Measurements from ENCODE around the gene ADAM19.
A peak's percentile ranks its signal among the peaks of the same experiment; 100 is the strongest.

ADAM19 gene

DNA sequence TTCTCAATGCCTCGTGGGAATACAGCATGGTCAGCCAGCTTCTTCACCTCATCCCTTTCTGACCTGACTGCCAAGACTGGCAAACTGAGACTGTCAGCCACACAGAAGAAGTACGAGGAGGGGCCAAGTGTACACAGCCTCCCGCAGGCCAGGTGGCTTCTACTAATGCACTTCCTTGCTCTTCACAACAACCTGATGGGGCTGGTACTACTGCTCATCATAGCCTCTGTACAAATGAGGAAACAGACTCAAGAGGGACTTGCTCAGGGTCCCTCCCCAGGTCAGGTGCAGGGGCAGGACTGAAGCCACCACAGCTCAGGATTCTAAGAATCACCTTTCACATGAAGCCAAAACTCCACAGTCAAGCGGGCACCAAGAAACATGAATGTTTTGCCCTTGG, 94.3 kb downstream of the ADAM19 start:
- DNase-seq = no peak

DNA sequence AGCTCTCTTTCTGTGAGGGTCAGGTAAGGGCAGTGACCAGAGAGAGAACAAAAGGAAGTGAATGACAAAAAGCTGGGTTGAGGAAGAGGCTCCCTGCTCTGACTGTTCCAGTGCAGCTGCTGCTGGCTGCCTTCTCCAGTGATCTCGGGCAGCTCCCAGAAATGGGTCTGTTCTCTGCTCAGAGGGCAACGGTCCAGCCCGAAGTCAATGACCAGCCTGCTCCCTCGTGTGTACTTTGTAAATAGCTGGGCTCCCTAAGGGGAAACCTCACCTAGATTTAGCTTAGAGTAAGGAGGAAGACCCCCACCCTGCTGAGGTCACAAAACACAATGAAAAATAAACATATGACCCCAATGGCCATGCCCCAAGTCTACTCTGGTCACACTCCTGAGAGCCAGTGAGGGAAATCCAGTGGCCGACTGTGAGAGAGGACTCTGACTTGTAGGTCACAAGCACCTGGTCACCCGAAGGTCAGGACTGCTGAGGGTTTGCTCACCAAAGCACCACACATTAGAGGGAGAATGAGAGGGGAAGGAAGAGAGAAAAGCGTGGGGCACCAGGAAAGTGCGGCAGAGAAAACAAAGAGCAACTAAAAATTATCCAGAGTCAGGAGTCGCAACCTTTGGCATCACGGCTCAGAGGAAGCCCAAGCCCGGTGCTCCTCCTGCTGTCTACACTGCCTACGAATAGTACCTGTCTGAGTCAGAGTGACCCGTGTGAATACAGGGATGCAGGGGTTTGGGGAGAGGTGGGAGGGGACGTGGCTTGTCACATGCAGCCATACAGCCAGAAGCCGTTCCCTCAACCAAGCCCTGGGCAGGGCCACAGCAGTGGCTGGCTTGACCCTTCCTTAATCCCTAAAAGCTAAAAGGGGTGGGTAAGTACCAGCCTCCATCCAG, 95.7 kb downstream of the ADAM19 start:
- DNase-seq = no peak

DNA sequence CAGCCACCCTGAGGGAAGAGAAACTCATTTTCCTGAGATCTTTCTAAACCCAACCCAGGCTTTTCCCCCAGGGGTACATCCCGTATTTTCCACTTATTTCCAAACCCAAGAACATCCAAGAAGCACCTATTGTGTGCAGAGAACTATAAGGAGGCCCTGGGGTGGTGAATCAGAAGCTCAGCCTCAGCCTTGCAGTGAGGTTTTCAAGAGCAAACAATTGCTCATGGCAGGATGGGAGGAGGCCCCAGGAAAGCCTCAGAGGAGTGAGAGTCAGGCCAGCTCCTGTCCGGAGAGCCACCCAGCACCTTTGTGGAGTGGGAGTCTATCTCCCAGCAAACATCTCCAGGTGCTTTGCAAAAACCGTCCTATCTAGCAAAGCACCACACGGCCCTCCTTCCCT, 96.4 kb downstream of the ADAM19 start:
- DNase-seq = no peak

- DNase-seq = peak; percentile 21
Observed at GRCh38 chr5:157478726-157479125, 96.8 kb downstream of the ADAM19 start.

DNA sequence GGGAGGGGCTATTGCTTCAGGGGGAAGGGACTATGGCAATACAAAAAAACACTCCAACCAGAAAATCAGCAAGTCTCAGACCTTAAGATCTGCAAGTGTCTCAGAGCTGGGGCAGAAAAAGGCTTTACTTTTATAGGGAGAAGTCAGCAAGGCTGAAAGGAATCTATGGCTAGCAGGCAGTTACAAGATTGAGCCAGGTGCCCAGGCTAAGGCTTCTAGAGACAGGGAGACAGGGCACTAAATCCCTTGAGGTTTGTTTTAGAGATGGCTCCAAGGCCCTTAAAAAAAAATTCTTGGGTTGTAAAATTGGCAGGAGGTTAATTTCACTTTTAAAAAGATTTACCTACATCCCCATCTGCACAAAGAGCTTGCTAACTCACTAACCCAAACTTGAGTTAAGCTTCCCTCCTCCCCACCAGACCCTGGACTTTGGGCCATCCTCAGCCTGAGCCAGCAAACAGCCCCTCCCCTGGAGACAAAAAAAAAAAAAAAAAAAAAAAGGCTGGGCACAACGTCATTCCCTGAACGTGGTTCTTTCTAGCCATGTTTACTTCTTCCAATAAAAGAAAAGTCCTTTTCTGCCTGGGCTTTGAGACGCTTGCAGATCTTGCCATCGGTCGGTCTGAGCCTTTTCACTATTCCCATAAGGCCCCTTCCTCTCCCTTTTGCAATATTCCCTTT, 97.6 kb downstream of the ADAM19 start:
- no peak for DNase-seq

- peak; percentile 85 for DNase-seq
Observed at GRCh38 chr5:157476702-157477408, 98.7 kb downstream of the ADAM19 start.

GRCh38 chr5:157475432-157475831, 100.1 kb downstream of the ADAM19 start:
- DNase-seq = no peak

GRCh38 chr5:157473383-157474320, 101.9 kb downstream of the ADAM19 start:
- DNase-seq = peak; percentile 59

DNA sequence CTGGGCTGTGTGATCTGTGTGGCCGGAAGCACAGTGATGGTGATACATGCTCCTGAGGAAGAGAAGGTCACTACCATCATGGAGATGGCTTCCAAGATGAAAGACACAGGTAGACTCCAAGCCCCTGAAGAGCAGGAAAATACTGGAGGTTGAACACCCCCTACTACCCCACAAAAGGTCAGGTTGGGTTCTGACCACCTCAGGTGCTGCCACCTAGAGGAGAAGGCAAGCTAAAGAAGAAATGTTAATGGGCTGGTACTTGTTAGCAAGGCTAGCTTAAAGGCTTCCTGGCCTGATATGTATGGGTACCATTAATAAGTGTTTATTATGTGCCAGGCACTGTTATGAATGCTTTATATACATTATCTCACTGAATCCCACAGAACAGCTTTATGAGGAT, 103.9 kb downstream of the ADAM19 start:
- peak; percentile 50 for DNase-seq

DNA sequence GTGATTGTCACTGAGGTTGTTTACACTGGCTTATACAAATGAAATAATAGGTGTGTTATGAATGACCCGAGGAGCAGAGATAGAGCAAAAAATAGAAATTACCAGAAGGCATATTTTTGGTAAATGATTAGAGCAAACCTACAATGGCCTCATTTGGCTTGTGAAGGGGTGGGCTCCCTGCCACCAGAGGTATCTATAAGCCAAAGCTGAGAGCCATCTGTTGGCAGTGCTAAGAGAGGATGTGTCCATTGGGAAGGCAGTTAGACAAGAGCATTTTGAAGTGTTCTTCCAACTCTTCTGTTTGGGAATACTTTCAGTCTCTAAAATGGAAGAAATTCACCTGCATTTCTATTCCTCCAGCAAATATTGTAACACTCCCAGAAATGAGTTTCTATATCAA, 104.9 kb downstream of the ADAM19 start:
- DNase-seq = peak; percentile 23

DNA sequence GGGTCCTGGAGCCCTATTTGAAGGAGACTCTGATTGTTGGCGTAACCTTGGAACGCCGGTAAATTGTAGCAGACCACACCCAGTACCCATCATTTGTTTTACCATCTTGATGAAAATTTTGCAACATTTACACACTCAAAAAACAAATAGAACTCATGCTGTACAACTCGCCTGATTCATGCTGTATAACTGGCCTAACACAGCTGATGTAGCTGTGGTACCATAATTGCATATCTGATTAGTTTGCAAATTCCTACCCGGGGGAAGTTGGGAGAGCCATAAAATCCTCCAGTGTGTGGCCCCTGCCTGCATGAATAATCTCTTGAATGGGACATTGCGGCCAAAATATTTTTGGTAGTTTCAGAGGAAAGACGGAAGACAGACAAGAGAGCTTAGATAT, 105.9 kb downstream of the ADAM19 start:
- peak; percentile 34 for DNase-seq

DNA sequence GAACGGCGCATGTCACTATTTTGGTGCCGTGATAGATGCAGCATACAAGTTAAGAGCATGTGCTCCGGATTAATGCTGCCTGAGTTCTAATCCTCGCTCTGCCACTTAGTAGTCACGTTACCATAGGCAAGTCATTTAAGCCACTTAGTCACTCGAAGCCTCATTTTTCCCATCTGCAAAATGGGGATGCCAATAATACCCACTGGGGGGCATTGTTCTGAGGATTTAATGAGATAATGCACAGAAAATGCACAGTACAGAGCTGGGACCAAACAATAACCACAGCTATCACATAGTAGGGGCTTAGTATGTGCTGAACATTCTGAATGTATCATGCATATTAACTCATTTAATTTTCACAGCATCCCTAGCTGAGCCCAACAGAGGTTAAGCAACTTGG, 106.5 kb downstream of the ADAM19 start:
- no peak for DNase-seq

DNA sequence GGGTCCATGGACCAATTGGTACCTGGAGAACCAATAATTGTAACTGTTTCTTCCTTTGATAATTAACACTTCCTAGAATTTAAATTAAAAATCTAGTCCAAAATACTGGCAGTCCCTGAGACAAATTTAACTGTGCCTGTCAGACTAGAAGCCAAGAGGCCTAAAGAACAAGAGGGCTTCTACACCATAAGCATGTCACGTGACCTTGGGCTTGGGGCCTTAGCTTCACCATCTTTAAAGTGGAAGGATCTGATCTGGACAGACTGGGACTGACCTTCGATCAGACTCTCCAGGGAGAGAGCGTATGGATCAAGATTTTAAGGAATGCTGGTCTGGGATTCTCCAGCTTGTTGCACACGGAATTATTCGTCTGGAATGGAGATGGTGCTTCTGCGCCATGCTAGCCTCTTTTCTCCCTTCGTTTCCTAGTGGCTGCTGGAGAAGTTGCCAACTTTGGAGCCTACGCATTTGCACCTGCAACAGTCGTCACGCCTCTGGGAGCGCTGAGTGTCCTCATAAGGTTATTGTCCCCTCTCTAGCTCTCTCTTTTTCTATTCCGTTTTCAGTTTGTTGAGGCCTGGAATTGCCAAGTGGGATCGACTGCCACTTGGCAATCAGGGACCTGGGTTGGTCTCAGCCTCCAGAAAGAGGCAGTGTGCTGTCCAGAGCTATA, 107.1 kb downstream of the ADAM19 start:
- DNase-seq = no peak

DNA sequence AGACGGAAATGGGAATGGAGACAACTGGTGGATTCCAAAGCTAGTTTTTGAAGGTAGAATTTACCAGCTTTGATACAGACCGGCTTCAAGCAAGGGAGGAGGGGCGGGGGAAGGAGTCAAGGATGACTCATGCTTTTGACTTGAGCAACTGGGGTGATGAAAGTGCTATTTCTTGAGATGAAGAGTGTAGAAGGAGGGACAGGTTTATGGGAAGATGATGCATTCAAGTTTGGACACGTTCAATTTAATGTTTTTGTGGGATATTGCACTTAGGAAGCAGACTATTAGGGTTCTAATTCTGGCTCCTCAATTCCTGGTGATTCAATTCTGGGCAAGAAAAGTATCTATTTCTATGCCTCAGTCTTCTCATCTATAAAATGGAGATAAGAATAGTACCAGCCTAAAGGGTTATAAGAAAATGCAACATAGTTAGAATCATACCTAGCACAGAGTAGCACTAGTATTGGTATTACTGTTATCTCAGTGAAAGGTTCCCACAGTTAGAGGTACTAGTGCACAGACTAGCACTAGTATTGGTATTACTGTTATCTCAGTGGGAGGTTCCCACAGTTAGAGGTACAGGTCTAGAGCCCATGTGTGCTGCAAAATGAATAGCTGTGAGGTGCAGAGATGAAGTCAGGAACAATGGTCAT, 110.9 kb downstream of the ADAM19 start:
- DNase-seq = no peak

- DNase-seq = no peak
Observed at GRCh38 chr5:157463621-157464518, 111.7 kb downstream of the ADAM19 start.

DNA sequence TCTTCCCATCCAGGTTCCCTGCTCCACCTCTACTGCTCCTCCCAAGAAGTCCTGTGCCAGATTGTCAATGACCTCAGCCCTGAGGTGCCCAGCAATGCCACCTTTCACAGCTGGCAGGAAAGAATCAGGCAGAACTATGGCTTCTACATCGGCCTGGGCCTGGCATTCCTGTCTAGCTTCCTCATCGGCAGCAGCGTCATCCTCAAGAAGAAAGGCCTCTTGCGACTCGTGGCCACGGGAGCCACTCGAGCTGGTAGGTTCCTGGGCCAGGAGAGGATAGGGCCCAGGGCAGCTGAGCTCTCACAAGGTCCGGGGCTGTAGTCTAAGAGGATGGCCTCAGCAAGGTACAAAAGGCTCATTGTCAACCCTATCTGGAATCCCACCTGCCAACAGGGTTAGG, 112.5 kb downstream of the ADAM19 start:
- DNase-seq = no peak

DNA sequence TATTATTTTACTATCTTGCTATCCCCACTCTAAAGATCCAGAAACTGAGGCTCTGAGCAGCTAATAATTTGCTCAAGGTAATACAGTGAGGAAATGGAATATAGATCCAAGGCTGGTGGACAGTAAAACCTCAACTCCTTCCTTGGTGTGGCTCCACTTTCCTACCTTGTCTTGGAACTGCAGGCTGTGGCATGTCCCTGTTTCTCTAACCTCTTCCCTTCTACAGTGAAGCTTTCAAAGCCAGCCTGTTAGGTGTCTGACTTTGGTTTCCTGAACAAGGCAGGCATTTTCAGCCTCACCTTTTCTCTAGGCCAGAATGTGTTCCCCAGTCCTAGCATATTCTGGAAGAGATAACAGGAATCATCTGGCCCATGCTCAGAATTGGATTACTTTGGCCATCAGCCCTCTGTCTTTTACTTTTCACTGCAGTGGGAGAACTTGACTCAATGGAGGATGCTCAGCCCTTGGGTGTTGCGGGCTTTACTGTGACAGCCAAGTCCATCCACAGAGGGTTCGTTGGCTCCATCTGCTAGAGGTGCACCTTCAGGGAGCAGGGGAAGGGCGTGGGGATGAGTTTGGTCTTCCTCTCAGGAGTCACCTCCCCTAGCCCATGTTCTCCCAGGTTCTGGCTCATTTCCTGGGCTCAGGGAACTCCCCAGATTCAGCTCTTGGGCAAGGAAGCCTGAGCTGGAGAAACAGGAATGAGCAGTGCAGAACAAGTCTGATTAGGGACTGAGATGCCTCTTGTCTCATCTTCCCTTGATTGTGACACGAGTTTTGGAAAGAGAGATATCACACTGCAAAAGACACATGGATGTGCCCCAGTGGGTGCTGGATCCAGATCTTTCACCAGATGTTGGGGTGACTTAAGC, 114.4 kb downstream of the ADAM19 start:
- DNase-seq = no peak

DNA sequence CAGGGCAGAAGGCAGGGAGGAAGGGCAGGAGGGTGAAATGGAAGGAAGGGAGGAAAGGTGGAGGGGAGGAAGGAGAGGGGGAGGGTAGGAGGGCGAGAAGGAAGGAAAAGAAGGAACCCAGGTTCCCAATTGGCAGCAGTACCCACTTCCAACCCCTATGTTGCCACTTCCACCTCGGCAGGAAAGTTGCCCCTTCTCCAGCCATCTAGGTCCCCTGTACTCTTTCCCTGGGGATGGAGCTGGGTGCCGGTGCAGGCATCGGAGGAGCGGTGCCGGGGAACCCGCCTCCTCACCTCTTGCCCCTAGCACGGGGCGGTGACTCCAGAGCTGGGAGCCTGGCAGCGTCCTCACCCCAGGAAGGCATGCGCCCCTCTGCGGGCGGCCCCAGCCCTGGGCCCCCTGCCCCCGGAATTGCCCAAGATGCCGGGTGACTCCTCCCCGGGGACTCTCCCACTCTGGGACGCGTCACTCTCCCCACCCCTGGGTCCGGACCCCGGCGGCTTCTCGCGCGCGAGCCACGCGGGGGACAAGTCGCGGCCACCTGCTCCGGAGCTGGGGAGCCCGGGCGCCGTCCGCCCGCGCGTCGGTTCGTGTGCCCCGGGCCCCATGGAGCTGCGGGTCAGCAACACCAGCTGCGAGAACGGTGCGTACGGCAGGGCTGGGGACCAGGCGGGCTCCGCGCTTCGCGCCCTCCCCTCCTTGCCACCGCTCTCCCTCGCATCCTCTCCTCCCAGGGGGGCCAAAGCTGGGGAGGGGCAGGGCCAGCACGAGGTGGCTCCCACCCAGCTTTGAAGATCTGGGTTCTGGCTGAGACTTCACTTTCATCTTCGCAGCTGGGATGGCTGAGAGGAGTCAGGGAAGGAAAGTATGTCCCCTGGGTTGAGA, 115.6 kb downstream of the ADAM19 start, which contains the start of gene NIPAL4:
TSS of gene NIPAL4 (plus strand) at position 499 of the 885 bp plus-strand sequence. CDS start at position 607, 108 bp downstream.
- peak; percentile 40 for DNase-seq
